A673 (cell line): ENCODE data around the gene ASIC2.

Experiments used
- EZH2 ChIP-seq: fragments of 200-600 bp; sonication (generic); IDR thresholded peaks from 2 replicates; pipeline ENCODE4 v1.6.1; 2017; ENCODE audit warnings: borderline replicate concordance, low read depth, mild to moderate bottlenecking, mixed read lengths, antibody characterized with exemption, low read length; ENCODE audit not compliant: poor library complexity, severe bottlenecking
- TF ChIP-seq, protein P1 (sequence below): fragments of 300-800, 200-600 bp; sonication (generic); conservative IDR thresholded peaks from 2 replicates; pipeline ENCODE4 v1.5.1; 2017; ENCODE audit warnings: low read depth, mild to moderate bottlenecking, antibody characterized with exemption, low read length, moderate library complexity, mixed read lengths

GRCh38 chr17:33225509-33225908 is 67.6 kb downstream of the ASIC2 start:
- TF ChIP-seq, protein P1, sequence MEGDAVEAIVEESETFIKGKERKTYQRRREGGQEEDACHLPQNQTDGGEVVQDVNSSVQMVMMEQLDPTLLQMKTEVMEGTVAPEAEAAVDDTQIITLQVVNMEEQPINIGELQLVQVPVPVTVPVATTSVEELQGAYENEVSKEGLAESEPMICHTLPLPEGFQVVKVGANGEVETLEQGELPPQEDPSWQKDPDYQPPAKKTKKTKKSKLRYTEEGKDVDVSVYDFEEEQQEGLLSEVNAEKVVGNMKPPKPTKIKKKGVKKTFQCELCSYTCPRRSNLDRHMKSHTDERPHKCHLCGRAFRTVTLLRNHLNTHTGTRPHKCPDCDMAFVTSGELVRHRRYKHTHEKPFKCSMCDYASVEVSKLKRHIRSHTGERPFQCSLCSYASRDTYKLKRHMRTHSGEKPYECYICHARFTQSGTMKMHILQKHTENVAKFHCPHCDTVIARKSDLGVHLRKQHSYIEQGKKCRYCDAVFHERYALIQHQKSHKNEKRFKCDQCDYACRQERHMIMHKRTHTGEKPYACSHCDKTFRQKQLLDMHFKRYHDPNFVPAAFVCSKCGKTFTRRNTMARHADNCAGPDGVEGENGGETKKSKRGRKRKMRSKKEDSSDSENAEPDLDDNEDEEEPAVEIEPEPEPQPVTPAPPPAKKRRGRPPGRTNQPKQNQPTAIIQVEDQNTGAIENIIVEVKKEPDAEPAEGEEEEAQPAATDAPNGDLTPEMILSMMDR, result no peak
- TF ChIP-seq EZH2, result no peak
